CD14-positive monocyte (primary cell): ENCODE data around the gene PCGF1. TPM values are rescaled to one million over a fixed set of nuclear protein-coding genes. Genes with fewer than 3 reads are reported as not detected.

Experiments used
- DNase-seq, 3 donors: peaks; one replicate each; pipeline ENCODE4 v3.0.0-alpha.2; 2011 to 2022
- H2AFZ ChIP-seq: 2 replicates; pipeline ENCODE4 v1.6.0; 2012; ENCODE audit warnings: mild to moderate bottlenecking, low read depth, low read length, inconsistent platforms; ENCODE audit not compliant: insufficient read depth, poor library complexity, severe bottlenecking
- H3K27ac ChIP-seq, 2 donors: 1 replicate in 1 of 2; 2 replicates in 1 of 2; pipeline ENCODE4 v1.5.1; 2012 to 2013; ENCODE audit warnings: low read length in 2 of 2, control low read depth in 1 of 2, inconsistent platforms in 1 of 2, low read depth in 1 of 2, mild to moderate bottlenecking in 1 of 2
- H3K27me3 ChIP-seq, 2 donors: one replicate each; pipeline versions ENCODE4 v1.6.0 to v1.6.1; 2011 to 2013; ENCODE audit warnings: low read length in 2 of 2; ENCODE audit not compliant: control insufficient read depth in 2 of 2, insufficient read depth in 2 of 2
- H3K36me3 ChIP-seq, 2 donors: replicated peaks in 1 of 2; 1 replicate in 1 of 2; 2 replicates in 1 of 2; pipeline versions ENCODE4 v1.5.1 to v1.6.1; 2012 to 2013; ENCODE audit warnings: low read length in 2 of 2, control low read depth in 1 of 2, inconsistent platforms in 1 of 2, mild to moderate bottlenecking in 1 of 2; ENCODE audit not compliant: insufficient read depth in 2 of 2, control insufficient read depth in 1 of 2
- H3K4me1 ChIP-seq, 2 donors: 1 replicate in 1 of 2; 2 replicates in 1 of 2; pipeline versions ENCODE4 v1.5.1 to v1.6.1; 2012 to 2013; ENCODE audit warnings: low read length in 2 of 2, control low read depth in 1 of 2, inconsistent platforms in 1 of 2, mild to moderate bottlenecking in 1 of 2, moderate library complexity in 1 of 2; ENCODE audit not compliant: insufficient read depth in 2 of 2, control insufficient read depth in 1 of 2
- H3K4me2 ChIP-seq: replicated peaks from 2 replicates; pipeline ENCODE3; 2012; ENCODE audit warnings: low read length, moderate library complexity, mild to moderate bottlenecking; ENCODE audit not compliant: poor library complexity, severe bottlenecking; ENCODE audit errors: extremely low read depth
- H3K4me3 ChIP-seq, 3 experiments: fragments of 200-600 bp in 1 of 3; sonication (generic) in 1 of 3; replicated peaks in 1 of 3; 1 replicate in 2 of 3; 2 replicates in 1 of 3; pipeline ENCODE4 v1.5.1; 2011 to 2013; ENCODE audit warnings: low read length in 3 of 3, mild to moderate bottlenecking in 3 of 3, control low read depth in 2 of 3, low read depth in 2 of 3, inconsistent platforms in 1 of 3, moderate library complexity in 1 of 3
- H3K79me2 ChIP-seq: 2 replicates; pipeline ENCODE4 v1.6.0; 2012; ENCODE audit warnings: mild to moderate bottlenecking, control low read depth, inconsistent platforms, low read length, moderate library complexity; ENCODE audit not compliant: insufficient read depth
- H3K9ac ChIP-seq: 2 replicates; pipeline ENCODE4 v1.6.0; 2017; ENCODE audit warnings: low read length, mild to moderate bottlenecking; ENCODE audit not compliant: insufficient read depth, poor library complexity, severe bottlenecking
- H3K9me3 ChIP-seq, 2 donors: replicated peaks in 1 of 2; 1 replicate in 1 of 2; 2 replicates in 1 of 2; pipeline versions ENCODE4 v1.5.1 to v1.6.1; 2012 to 2013; ENCODE audit warnings: low read length in 2 of 2, control low read depth in 1 of 2; ENCODE audit not compliant: control insufficient read depth in 1 of 2, insufficient read depth in 1 of 2
- H4K20me1 ChIP-seq: 2 replicates; pipeline ENCODE4 v1.6.0; 2012; ENCODE audit warnings: mild to moderate bottlenecking, low read length, control low read depth, moderate library complexity; ENCODE audit not compliant: insufficient read depth
- H3K27ac Mint-ChIP-seq, 7 donors: one replicate each; pipeline ENCODE4 v1.8.0; 2020; ENCODE audit warnings: mild to moderate bottlenecking in 7 of 7, mixed read lengths in 7 of 7, moderate library complexity in 6 of 7, inconsistent platforms in 2 of 7
- H3K27me3 Mint-ChIP-seq, 3 donors: one replicate each; pipeline ENCODE4 v1.8.0; 2021 to 2022; ENCODE audit warnings: low read depth in 3 of 3, mild to moderate bottlenecking in 3 of 3, mixed read lengths in 3 of 3, moderate library complexity in 3 of 3, inconsistent platforms in 1 of 3
- H3K36me3 Mint-ChIP-seq, 2 donors: one replicate each; pipeline ENCODE4 v1.8.0; 2020; ENCODE audit warnings: mixed read lengths in 2 of 2, inconsistent platforms in 1 of 2, mild to moderate bottlenecking in 1 of 2
- H3K4me1 Mint-ChIP-seq: one replicate; pipeline ENCODE4 v1.8.0; 2020; ENCODE audit warnings: mild to moderate bottlenecking, mixed read lengths
- H3K4me3 Mint-ChIP-seq, 2 donors: one replicate each; pipeline ENCODE4 v1.8.0; 2020; ENCODE audit warnings: mild to moderate bottlenecking in 2 of 2, mixed read lengths in 2 of 2, moderate library complexity in 1 of 2
- H3K9me3 Mint-ChIP-seq, 7 donors: one replicate each; pipeline ENCODE4 v1.8.0; 2020 to 2022; ENCODE audit warnings: mixed read lengths in 7 of 7, mild to moderate bottlenecking in 6 of 7, moderate library complexity in 6 of 7, inconsistent platforms in 2 of 7
- WGBS: methylation state at CpG from one replicate; pipeline ENCODE4 v1.1.5; 2013; ENCODE audit warnings: missing lambda C conversion rate; ENCODE audit not compliant: insufficient coverage; 5-methylcytosine and 5-hydroxymethylcytosine counted together
- intact Hi-C, 2 donors: fragments of 100-400 bp; cut with micrococcal nuclease; formaldehyde crosslinking; loops; one replicate each; pipeline versions ENCODE4 v1.15.0 to v1.15.1; 2023
- polyA plus RNA-seq, 3 donors: library from polyadenylated mRNA; depleted of rRNA in 1 of 3; unstranded in 2 of 3; stranded (reverse) in 1 of 3; fragments of 300-500 nt in 2 of 3; fragments of >200 nt in 1 of 3; fragmentation: Illumina TruSeq in 2 of 3; gene quantifications; 1 replicate in 2 of 3; 2 replicates in 1 of 3; pipeline ENCODE4 v1.2.3, GENCODE V29; 2012 to 2021
- TF ChIP-seq, protein P1 (sequence below): fragments of 200-600 bp; IDR thresholded peaks from one replicate; pipeline ENCODE4 v1.8.0; 2022; ENCODE audit warnings: antibody characterized with exemption, mild to moderate bottlenecking

Gene PCGF1
- polyA plus RNA-seq, 3 donors = 18.0 to 30.5 (median 20.5) TPM

DNA sequence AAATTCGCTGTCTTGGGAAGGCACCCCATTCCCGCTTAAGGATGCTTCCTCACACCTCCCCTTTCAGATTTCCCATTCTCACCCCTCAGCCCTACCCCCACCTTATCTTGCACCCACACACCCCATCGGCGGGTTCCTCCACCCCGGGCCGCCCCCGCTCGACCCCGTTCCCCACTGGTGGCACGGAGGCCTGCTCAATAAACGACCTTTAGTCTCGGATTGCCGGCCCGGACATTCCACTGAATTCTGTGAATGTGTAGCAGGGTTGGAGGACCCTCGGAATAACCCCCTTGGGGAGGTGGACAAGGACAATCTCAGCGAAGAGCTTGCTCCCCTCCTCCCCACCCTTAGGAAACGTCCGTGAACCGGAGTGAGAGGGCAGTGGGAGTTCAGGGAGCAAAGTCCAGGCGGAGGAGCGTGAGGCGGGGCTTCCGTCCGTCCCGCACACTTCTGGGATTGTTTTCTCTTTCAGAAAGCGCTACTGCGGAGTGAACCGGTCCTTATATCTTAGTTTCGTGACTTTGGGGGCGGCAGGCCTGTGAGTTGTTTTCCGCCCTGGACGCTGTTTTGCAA is 5.3 kb downstream of the PCGF1 start:
- no peak for DNase-seq
- intact Hi-C loops = no loop called here
- Histone ChIP-seq H3K9me3 (peaks cover 0 to 20% of the 10 kb centered on the region in 2 donors), H3K4me3 (peak overlapping the region; percentile 39 to 85 (median 77)), H3K36me3 (no peaks in the 10 kb centered on the region), H3K4me1 (peaks cover 75 to 81% of the 10 kb centered on the region in 2 donors), H3K27me3 (peaks cover 45 to 53% of the 10 kb centered on the region in 2 donors), H3K27ac (peak overlapping the region in 1 of 2 donors; percentile 89), H3K9ac (peak overlapping the region; percentile 75), H4K20me1 (no peaks in the 10 kb centered on the region), H3K79me2 (peaks cover 28% of the 10 kb centered on the region), H3K4me2 (peak overlapping the region; percentile 88), H2AFZ (peak overlapping the region; percentile 92)
- Mint-ChIP-seq H3K4me3 (peak overlapping the region; percentile 88 to 96), H3K4me1 (peaks cover 76% of the 10 kb centered on the region), H3K9me3 (peaks cover 0 to 27% (median 4%) of the 10 kb centered on the region in 7 donors), H3K27ac (peak overlapping the region in 5 of 7 donors; percentile 56 to 94 (median 92)), H3K27me3 (peaks cover 50 to 64% (median 54%) of the 10 kb centered on the region in 3 donors), H3K36me3 (peaks cover 39 to 44% of the 10 kb centered on the region in 2 donors)
- TF ChIP-seq, protein P1, sequence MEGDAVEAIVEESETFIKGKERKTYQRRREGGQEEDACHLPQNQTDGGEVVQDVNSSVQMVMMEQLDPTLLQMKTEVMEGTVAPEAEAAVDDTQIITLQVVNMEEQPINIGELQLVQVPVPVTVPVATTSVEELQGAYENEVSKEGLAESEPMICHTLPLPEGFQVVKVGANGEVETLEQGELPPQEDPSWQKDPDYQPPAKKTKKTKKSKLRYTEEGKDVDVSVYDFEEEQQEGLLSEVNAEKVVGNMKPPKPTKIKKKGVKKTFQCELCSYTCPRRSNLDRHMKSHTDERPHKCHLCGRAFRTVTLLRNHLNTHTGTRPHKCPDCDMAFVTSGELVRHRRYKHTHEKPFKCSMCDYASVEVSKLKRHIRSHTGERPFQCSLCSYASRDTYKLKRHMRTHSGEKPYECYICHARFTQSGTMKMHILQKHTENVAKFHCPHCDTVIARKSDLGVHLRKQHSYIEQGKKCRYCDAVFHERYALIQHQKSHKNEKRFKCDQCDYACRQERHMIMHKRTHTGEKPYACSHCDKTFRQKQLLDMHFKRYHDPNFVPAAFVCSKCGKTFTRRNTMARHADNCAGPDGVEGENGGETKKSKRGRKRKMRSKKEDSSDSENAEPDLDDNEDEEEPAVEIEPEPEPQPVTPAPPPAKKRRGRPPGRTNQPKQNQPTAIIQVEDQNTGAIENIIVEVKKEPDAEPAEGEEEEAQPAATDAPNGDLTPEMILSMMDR = no peak
- WGBS = 12% methylated on average over 18 of the region's 32 CpGs

GRCh38 chr2:74501335-74502071 is 6.0 kb downstream of the PCGF1 start:
- H2AFZ ChIP-seq = no peak overlapping the region
- peak overlapping the region in 1 of 7 donors; percentile 34 for H3K27ac Mint-ChIP-seq
- H3K9me3 ChIP-seq = peaks cover 0 to 20% of the 10 kb centered on the region in 2 donors
- peaks cover 69 to 74% of the 10 kb centered on the region in 2 donors for H3K4me1 ChIP-seq
- H3K4me1 Mint-ChIP-seq = peaks cover 71% of the 10 kb centered on the region
- 77% methylated on average over 9 of the region's 18 CpGs for WGBS
- peak overlapping the region in 1 of 3 experiments; percentile 85 for H3K4me3 ChIP-seq
- peaks cover 21% of the 10 kb centered on the region for H3K79me2 ChIP-seq
- H3K9me3 Mint-ChIP-seq = peaks cover 0 to 27% (median 4%) of the 10 kb centered on the region in 7 donors
- H3K4me3 Mint-ChIP-seq = peak overlapping the region; percentile 88 to 96
- no peaks in the 10 kb centered on the region for H4K20me1 ChIP-seq
- H3K27me3 ChIP-seq = peaks cover 51 to 60% of the 10 kb centered on the region in 2 donors
- DNase-seq = no peak
- no peaks in the 10 kb centered on the region for H3K36me3 ChIP-seq
- intact Hi-C loops = no loop called here
- H3K36me3 Mint-ChIP-seq = peaks cover 40 to 44% of the 10 kb centered on the region in 2 donors
- H3K27ac ChIP-seq = no peak overlapping the region
- H3K4me2 ChIP-seq = peak overlapping the region; percentile 88
- peaks cover 57 to 71% (median 58%) of the 10 kb centered on the region in 3 donors for H3K27me3 Mint-ChIP-seq
- TF ChIP-seq, protein P1 = no peak
- H3K9ac ChIP-seq = peak overlapping the region; percentile 75
